ENCODE data around the gene C10orf53. TPM values are rescaled to one million over a fixed set of nuclear protein-coding genes. Genes with fewer than 3 reads are reported as not detected.

Gene C10orf53
- total and polyA plus RNA-seq, 2 of the 4 experiments (the other 2 are of a cell fraction): not detected

GRCh38 chr10:49643241-49644034 lies 36.0 kb upstream of the C10orf53 start:
- 45% methylated on average over 3 of the region's 5 CpGs; no CpG with 5 or more reads in 1 of the 2 experiments for WGBS, 2 experiments (ENCODE audit: extremely low coverage in 2 of 2, insufficient read length in 1 of 2)
- Histone ChIP-seq H4K20me1 (ENCODE audit: insufficient read depth, low read length) (no peaks in the 10 kb centered on the region), H3K23ac (ENCODE audit: low read depth, low read length) (no peak overlapping the region), H3K14ac (replicated peaks; ENCODE audit: low read depth, low read length) (no peak overlapping the region), H2BK15ac (ENCODE audit: low read depth, low read length) (no peak overlapping the region), H3K56ac (ENCODE audit: extremely low read depth, insufficient read depth, low read length) (no peak overlapping the region), H3K18ac (ENCODE audit: low read depth, low read length) (no peak overlapping the region), H2BK20ac (ENCODE audit: low read depth, low read length) (no peak overlapping the region), H3K36me3 (ENCODE audit: control insufficient read depth, insufficient read depth, low read length) (no peaks in the 10 kb centered on the region), H3K4me1 (ENCODE audit: control insufficient read depth, insufficient read depth, low read length) (no peaks in the 10 kb centered on the region), H3K4ac (ENCODE audit: low read depth, low read length) (no peak overlapping the region), H3K4me3 (ENCODE audit: insufficient read depth, low read depth, low read length) (no peak overlapping the region), H4K91ac (ENCODE audit: insufficient read depth, low read depth, low read length) (no peak overlapping the region), H3K9me3 (ENCODE audit: control insufficient read depth, insufficient read depth, low read length) (no peaks in the 10 kb centered on the region), H3K27ac (ENCODE audit: insufficient read depth, low read length) (no peak overlapping the region), H3K27me3 (ENCODE audit: control insufficient read depth, insufficient read depth, low read length) (peaks cover 14% of the 10 kb centered on the region), H3K4me2 (ENCODE audit: low read depth, low read length) (no peak overlapping the region), H3K79me1 (ENCODE audit: low read depth in 1 of 2, low read length in 2 of 2) (no peaks in the 10 kb centered on the region), H4K5ac (ENCODE audit: low read depth, low read length) (no peak overlapping the region), H4K8ac (ENCODE audit: low read depth in 2 of 2, low read length in 2 of 2) (no peak overlapping the region), H2AFZ (replicated peaks; ENCODE audit: low read length, poor library complexity) (no peak overlapping the region), H3K9me1 (ENCODE audit: insufficient read depth, low read length) (no peaks in the 10 kb centered on the region), H3K9ac (ENCODE audit: low read depth, low read length) (no peak overlapping the region), H2BK120ac (ENCODE audit: low read depth, low read length) (no peak overlapping the region), H2AK9ac (replicated peaks; ENCODE audit: low read depth, low read length, poor library complexity) (no peak overlapping the region), H2BK5ac (ENCODE audit: low read depth, low read length, poor library complexity, severe bottlenecking) (no peak overlapping the region), H2AK5ac (ENCODE audit: low read depth, low read length) (no peak overlapping the region)
- BruUV-seq (replicated peaks): no TSS peak
- intact Hi-C loops (cut with micrococcal nuclease) (no loop called here), dilution Hi-C loops (cut with HindIII; ENCODE audit: low sequenced_read_pairs, unreplicated experiment) (no loop called here), in situ Hi-C loops (cut with MboI; ENCODE audit: low sequenced_read_pairs) (no loop called here)
- DNase-seq (no peak), ATAC-seq (ENCODE audit: low read depth) (no peak)
- CTCF ChIA-PET: no interaction called here
- TF ChIP-seq, protein P1, sequence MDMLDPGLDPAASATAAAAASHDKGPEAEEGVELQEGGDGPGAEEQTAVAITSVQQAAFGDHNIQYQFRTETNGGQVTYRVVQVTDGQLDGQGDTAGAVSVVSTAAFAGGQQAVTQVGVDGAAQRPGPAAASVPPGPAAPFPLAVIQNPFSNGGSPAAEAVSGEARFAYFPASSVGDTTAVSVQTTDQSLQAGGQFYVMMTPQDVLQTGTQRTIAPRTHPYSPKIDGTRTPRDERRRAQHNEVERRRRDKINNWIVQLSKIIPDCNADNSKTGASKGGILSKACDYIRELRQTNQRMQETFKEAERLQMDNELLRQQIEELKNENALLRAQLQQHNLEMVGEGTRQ (IDR thresholded peaks at IDR 0.05; ENCODE audit: low read depth, low read length): no peak
- no peak for TF ChIP-seq CTCF (conservative IDR thresholded peaks at IDR 0.05; ENCODE audit: low read depth, low read length)
- TF ChIP-seq RCOR1 (IDR thresholded peaks at IDR 0.05; ENCODE audit: insufficient replicate concordance, low read length): no peak
- TF ChIP-seq CEBPB (IDR thresholded peaks at IDR 0.05; ENCODE audit: low read depth, low read length): no peak
- no peak for TF ChIP-seq NFE2L2 (IDR thresholded peaks at IDR 0.05; ENCODE audit: low read depth, low read length)
- no peak for TF ChIP-seq SMC3 (IDR thresholded peaks at IDR 0.05; ENCODE audit: low read depth, low read length)
- TF ChIP-seq ELK1 (IDR thresholded peaks at IDR 0.05; ENCODE audit: borderline replicate concordance, low read depth, low read length): no peak
- TF ChIP-seq MAFK (IDR thresholded peaks at IDR 0.05; ENCODE audit: low read depth, low read length): no peak
- no peak for TF ChIP-seq MXI1 (IDR thresholded peaks at IDR 0.05; ENCODE audit: borderline replicate concordance, low read depth, low read length)
- no peak for TF ChIP-seq BHLHE40 (IDR thresholded peaks at IDR 0.05; ENCODE audit: low read depth, low read length)
- TF ChIP-seq POLR2A (IDR thresholded peaks at IDR 0.05; ENCODE audit: low read depth, low read length): no peak
- TF ChIP-seq CHD1 (IDR thresholded peaks at IDR 0.05; ENCODE audit: low read depth, low read length): no peak
- no peak for TF ChIP-seq MAZ (IDR thresholded peaks at IDR 0.05; ENCODE audit: borderline replicate concordance, low read depth, low read length)
- no peak for TF ChIP-seq RAD21 (IDR thresholded peaks at IDR 0.05; ENCODE audit: low read length)
- TF ChIP-seq RFX5 (IDR thresholded peaks at IDR 0.05; ENCODE audit: low read depth, low read length): no peak
- no peak for TF ChIP-seq FOS (IDR thresholded peaks at IDR 0.05; ENCODE audit: low read depth, low read length)
- POLR2A ChIA-PET (ENCODE audit: unreplicated experiment): no interaction called here

Measured in IMR-90 (cell line).